ENCODE results near the gene EIF4G1.

- TF ChIP-seq USF1 (IDR thresholded peaks at IDR 0.05) (no peak), RAD21 (IDR thresholded peaks at IDR 0.05; ENCODE audit: low read depth) (no peak)
These were observed 1.7 kb downstream of the EIF4G1 start for GRCh38 chr3:184315871-184316661.
